Lower leg skin (tissue), 3 donors: Measurements from ENCODE around the gene PTGES.

ENCODE experiments used
- CTCF ChIP-seq, 3 donors: fragments of 450-650 bp; IDR thresholded peaks; one replicate each; pipeline ENCODE4 v1.5.1; 2016; ENCODE audit warnings: antibody characterized with exemption in 3 of 3, mild to moderate bottlenecking in 3 of 3, moderate library complexity in 2 of 3
- POLR2A ChIP-seq, 2 donors: fragments of 450-650 bp; IDR thresholded peaks; one replicate each; pipeline ENCODE4 v1.6.1; 2016 to 2017; ENCODE audit warnings: antibody characterized with exemption in 2 of 2, mild to moderate bottlenecking in 1 of 2, moderate library complexity in 1 of 2

- no peak for TF ChIP-seq CTCF (IDR thresholded peaks at IDR 0.05)
- no peak for TF ChIP-seq POLR2A (IDR thresholded peaks at IDR 0.05)
These were observed 721 bp downstream of the PTGES start for GRCh38 chr9:129751841-129752801.
